ENCODE data around the gene NEU2. TPM values are rescaled to one million over a fixed set of nuclear protein-coding genes. Genes with fewer than 3 reads are reported as not detected.

Gene NEU2
- total and polyA plus RNA-seq, 4 donors = not detected

GRCh38 chr2:233006648-233007047 is 25.8 kb upstream of the NEU2 start:
- H3K4me1 ChIP-seq (ENCODE audit: control insufficient read depth in 4 of 4, insufficient read depth in 4 of 4, low read length in 3 of 4) = peaks cover 9 to 22% (median 15%) of the 10 kb centered on the region in 4 donors
- H3K9me3 ChIP-seq (ENCODE audit: control insufficient read depth in 4 of 4, low read length in 3 of 4) = no peaks in the 10 kb centered on the region
- no peak for TF ChIP-seq SP1 (IDR thresholded peaks at IDR 0.05)
- no peak for TF ChIP-seq YY1 (IDR thresholded peaks at IDR 0.05)
- TF ChIP-seq NR2F2 (IDR thresholded peaks at IDR 0.05) = no peak
- no peak for TF ChIP-seq HNF4A (conservative IDR thresholded peaks at IDR 0.05)
- TF ChIP-seq FOXA2 (IDR thresholded peaks at IDR 0.05) = no peak
- TF ChIP-seq GABPA (IDR thresholded peaks at IDR 0.05 in 1 of 2, conservative IDR thresholded peaks at IDR 0.05 in 1 of 2) = no peak
- no peak for TF ChIP-seq ZBTB33 (IDR thresholded peaks at IDR 0.05)
- TF ChIP-seq, protein P1, sequence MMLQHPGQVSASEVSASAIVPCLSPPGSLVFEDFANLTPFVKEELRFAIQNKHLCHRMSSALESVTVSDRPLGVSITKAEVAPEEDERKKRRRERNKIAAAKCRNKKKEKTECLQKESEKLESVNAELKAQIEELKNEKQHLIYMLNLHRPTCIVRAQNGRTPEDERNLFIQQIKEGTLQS (IDR thresholded peaks at IDR 0.05) = no peak
- TF ChIP-seq RXRA (IDR thresholded peaks at IDR 0.05) = no peak
- no peak for TF ChIP-seq JUND (IDR thresholded peaks at IDR 0.05)
- TF ChIP-seq CTCF (IDR thresholded peaks at IDR 0.05; ENCODE audit: low read depth, low read length, missing input control) = no peak
- no peak overlapping the region for H3K4me3 ChIP-seq (ENCODE audit: low read depth in 1 of 3, low read length in 3 of 3)
- H3K36me3 ChIP-seq (ENCODE audit: control insufficient read depth in 4 of 4, insufficient read depth in 3 of 4, low read depth in 1 of 4, low read length in 3 of 4) = peaks cover 0 to 2% (median 0%) of the 10 kb centered on the region in 4 donors
- WGBS = 95% methylated on average over 6 of the region's 6 CpGs
- no peak overlapping the region for H3K27ac ChIP-seq (ENCODE audit: low read depth in 1 of 2, low read length in 2 of 2)
- H3K9ac ChIP-seq (ENCODE audit: low read depth in 1 of 2, low read length in 2 of 2) = no peak overlapping the region
- H3K27me3 ChIP-seq (ENCODE audit: control insufficient read depth in 4 of 4, insufficient read depth in 4 of 4, low read length in 3 of 4) = no peaks in the 10 kb centered on the region
- no peak for DNase-seq (ENCODE audit: low spot score)

DNA sequence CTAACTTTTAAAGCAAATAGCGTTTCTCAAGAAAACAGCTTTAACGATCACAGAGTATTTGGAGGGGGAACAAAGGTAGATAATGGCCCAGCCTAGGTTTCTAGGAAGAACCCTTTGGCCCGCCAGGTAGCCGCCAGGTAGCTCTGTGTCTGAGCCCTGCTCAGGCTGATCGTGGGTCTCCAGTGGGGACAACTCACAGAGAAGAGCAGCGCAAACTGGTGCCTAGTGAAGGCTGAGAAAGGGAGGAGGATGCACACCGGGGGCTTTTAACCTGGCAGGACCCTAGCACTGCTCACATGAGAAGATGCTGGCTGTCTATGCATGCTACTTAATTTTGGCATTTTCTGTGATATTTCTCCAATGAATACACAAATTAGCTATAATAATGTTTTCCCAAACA is 25.2 kb upstream of the NEU2 start:
- DNase-seq (ENCODE audit: low spot score) = no peak
- Histone ChIP-seq H3K4me3 (ENCODE audit: low read depth in 1 of 3, low read length in 3 of 3) (no peak overlapping the region), H3K4me1 (ENCODE audit: control insufficient read depth in 4 of 4, insufficient read depth in 4 of 4, low read length in 3 of 4) (peaks cover 10 to 27% (median 17%) of the 10 kb centered on the region in 4 donors), H3K36me3 (ENCODE audit: control insufficient read depth in 4 of 4, insufficient read depth in 3 of 4, low read depth in 1 of 4, low read length in 3 of 4) (peaks cover 0 to 2% (median 0%) of the 10 kb centered on the region in 4 donors), H3K9ac (ENCODE audit: low read depth in 1 of 2, low read length in 2 of 2) (no peak overlapping the region), H3K9me3 (ENCODE audit: control insufficient read depth in 4 of 4, low read length in 3 of 4) (no peaks in the 10 kb centered on the region), H3K27ac (ENCODE audit: low read depth in 1 of 2, low read length in 2 of 2) (no peak overlapping the region), H3K27me3 (ENCODE audit: control insufficient read depth in 4 of 4, insufficient read depth in 4 of 4, low read length in 3 of 4) (no peaks in the 10 kb centered on the region)
- TF ChIP-seq FOXA2 (IDR thresholded peaks at IDR 0.05) = no peak
- TF ChIP-seq HNF4A (conservative IDR thresholded peaks at IDR 0.05) = no peak
- no peak for TF ChIP-seq TAF1 (conservative IDR thresholded peaks at IDR 0.05)
- TF ChIP-seq FOXA1 (IDR thresholded peaks at IDR 0.05) = no peak
- no peak for TF ChIP-seq YY1 (IDR thresholded peaks at IDR 0.05)
- no peak for TF ChIP-seq CTCF (IDR thresholded peaks at IDR 0.05; ENCODE audit: low read depth, low read length, missing input control)
- no peak for TF ChIP-seq GABPA (IDR thresholded peaks at IDR 0.05 in 1 of 2, conservative IDR thresholded peaks at IDR 0.05 in 1 of 2)
- TF ChIP-seq JUND (IDR thresholded peaks at IDR 0.05) = no peak
- TF ChIP-seq ZBTB33 (IDR thresholded peaks at IDR 0.05) = no peak
- no peak for TF ChIP-seq RAD21 (IDR thresholded peaks at IDR 0.05)
- TF ChIP-seq NR2F2 (IDR thresholded peaks at IDR 0.05) = no peak
- TF ChIP-seq, protein P1 (IDR thresholded peaks at IDR 0.05) = no peak
- TF ChIP-seq SP1 (IDR thresholded peaks at IDR 0.05) = no peak
- no peak for TF ChIP-seq HNF4G (IDR thresholded peaks at IDR 0.05)
- no peak for TF ChIP-seq MAX (IDR thresholded peaks at IDR 0.05)
- TF ChIP-seq RXRA (IDR thresholded peaks at IDR 0.05) = no peak
- TF ChIP-seq, protein P2, sequence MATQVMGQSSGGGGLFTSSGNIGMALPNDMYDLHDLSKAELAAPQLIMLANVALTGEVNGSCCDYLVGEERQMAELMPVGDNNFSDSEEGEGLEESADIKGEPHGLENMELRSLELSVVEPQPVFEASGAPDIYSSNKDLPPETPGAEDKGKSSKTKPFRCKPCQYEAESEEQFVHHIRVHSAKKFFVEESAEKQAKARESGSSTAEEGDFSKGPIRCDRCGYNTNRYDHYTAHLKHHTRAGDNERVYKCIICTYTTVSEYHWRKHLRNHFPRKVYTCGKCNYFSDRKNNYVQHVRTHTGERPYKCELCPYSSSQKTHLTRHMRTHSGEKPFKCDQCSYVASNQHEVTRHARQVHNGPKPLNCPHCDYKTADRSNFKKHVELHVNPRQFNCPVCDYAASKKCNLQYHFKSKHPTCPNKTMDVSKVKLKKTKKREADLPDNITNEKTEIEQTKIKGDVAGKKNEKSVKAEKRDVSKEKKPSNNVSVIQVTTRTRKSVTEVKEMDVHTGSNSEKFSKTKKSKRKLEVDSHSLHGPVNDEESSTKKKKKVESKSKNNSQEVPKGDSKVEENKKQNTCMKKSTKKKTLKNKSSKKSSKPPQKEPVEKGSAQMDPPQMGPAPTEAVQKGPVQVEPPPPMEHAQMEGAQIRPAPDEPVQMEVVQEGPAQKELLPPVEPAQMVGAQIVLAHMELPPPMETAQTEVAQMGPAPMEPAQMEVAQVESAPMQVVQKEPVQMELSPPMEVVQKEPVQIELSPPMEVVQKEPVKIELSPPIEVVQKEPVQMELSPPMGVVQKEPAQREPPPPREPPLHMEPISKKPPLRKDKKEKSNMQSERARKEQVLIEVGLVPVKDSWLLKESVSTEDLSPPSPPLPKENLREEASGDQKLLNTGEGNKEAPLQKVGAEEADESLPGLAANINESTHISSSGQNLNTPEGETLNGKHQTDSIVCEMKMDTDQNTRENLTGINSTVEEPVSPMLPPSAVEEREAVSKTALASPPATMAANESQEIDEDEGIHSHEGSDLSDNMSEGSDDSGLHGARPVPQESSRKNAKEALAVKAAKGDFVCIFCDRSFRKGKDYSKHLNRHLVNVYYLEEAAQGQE (IDR thresholded peaks at IDR 0.05) = no peak
- no peak for TF ChIP-seq EGR1 (IDR thresholded peaks at IDR 0.05; ENCODE audit: low read depth in 2 of 2)
- 95% methylated on average over 7 of the region's 7 CpGs for WGBS
